Astrocyte of the spinal cord (primary cell): ENCODE measurements around the gene PHAF1.
A peak's percentile ranks its signal among the peaks of the same experiment; 100 is the strongest.

ENCODE experiments used
- DNase-seq: peaks from one replicate; pipeline ENCODE4 v3.0.0; 2011; ENCODE audit warnings: low read depth, low spot score
- H3K4me3 ChIP-seq: 2 replicates; pipeline ENCODE4 v1.5.1; 2011; ENCODE audit warnings: low read depth, mild to moderate bottlenecking, low read length, moderate library complexity
- CTCF ChIP-seq: IDR thresholded peaks from 2 replicates; pipeline ENCODE4 v1.5.1; 2012; ENCODE audit warnings: low read depth, mild to moderate bottlenecking, low read length, inconsistent platforms
- in situ Hi-C: cut with HindIII; loops from 2 replicates; pipeline ENCODE4 v1.10.0; 2017; ENCODE audit warnings: low sequenced_read_pairs

Gene PHAF1

GRCh38 chr16:67108931-67109406 lies 772 bp upstream of the PHAF1 start:
- H3K4me3 ChIP-seq: peak overlapping the region; percentile 94
- in situ Hi-C loops: no loop called here
- no peak for DNase-seq
- no peak for TF ChIP-seq CTCF

DNA sequence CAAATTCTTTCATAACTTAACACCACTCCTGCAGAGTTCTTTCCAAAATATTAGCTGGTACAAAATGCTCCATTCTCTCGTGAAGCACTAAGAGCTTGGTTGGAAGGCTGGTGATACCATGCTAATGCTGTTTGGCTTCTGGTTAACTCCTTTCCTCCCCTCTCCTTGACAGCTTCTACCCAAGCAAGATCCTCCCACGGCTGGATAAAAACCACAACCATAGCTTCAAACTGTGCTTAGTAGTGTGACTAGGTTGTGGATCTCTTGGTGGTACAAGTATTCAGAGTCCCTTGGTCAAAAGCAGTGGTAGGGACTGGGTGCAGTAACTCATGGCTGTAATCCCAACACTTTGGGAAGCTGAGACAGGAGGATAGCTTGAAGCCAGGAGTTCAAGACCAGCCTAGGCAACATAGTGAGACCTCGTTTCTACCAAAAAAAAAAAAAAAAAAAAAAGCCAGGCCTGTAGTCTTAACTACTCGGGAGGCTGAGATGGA lies 2.3 kb downstream of the PHAF1 start:
- in situ Hi-C loops: no loop called here
- DNase-seq: no peak
- TF ChIP-seq CTCF: no peak

GRCh38 chr16:67112591-67113399 lies 3.1 kb downstream of the PHAF1 start:
- in situ Hi-C loops: no loop called here
- DNase-seq: no peak
- TF ChIP-seq CTCF: no peak
- no peak overlapping the region for H3K4me3 ChIP-seq

More for the DNA sequence above, 2.3 kb downstream of the PHAF1 start:
- H3K4me3 ChIP-seq: no peak overlapping the region

- peak; percentile 6 for DNase-seq
- no peak overlapping the region for H3K4me3 ChIP-seq
- in situ Hi-C loops: no loop called here
- TF ChIP-seq CTCF: no peak
Measured at GRCh38 chr16:67114793-67115192, 5.1 kb downstream of the PHAF1 start.

- TF ChIP-seq CTCF: no peak
- in situ Hi-C loops: no loop called here
- peak; percentile 84 for DNase-seq
- no peak overlapping the region for H3K4me3 ChIP-seq
Measured at GRCh38 chr16:67115639-67116038, 5.9 kb downstream of the PHAF1 start.

DNA sequence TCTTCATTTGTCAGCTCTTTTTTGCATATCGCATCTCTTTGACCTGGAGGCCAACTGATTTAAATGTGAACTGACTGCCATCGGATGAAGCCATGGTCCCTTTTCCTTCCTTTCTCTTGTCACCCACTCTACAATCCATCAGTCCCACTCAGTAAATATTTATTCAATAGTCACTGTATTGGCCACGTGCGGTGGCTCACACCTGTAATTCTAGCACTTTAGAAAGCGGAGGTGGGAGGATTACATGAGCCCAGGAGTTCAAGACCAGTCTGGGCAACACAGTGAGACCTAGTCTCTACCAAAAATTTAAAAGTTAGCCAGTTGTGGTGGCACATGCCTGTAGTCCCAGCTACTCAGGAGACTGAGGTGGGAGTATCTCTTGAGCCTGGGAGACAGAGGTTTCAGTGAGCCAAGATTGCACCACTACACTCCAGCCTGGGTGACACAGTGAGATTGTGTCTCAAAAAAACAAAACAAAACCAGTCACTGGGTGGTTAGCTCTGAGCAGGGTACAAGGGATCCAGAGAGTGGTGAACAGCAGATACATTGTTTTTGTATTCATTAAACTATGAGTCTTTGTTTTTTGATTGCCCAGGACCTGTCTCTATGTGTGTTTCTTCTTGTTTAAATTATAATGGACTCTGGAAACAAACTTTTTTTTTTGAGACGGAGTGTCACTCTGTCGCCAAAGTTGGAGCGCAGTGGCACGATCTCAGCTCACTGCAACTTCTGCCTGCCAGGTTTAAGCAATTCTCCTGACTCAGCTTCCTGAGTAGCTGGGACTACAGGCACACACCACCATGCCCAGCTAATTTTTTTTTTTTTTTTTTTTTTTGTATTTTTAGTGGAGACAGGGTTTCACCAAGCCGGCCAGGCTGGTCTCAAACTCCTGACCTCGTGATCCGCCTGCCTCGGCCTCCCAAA lies 6.9 kb downstream of the PHAF1 start:
- in situ Hi-C loops: no loop called here
- H3K4me3 ChIP-seq: no peak overlapping the region
- DNase-seq: no peak
- no peak for TF ChIP-seq CTCF
